ENCODE results near the gene RNU6-7.

RNU6-7 gene

DNA sequence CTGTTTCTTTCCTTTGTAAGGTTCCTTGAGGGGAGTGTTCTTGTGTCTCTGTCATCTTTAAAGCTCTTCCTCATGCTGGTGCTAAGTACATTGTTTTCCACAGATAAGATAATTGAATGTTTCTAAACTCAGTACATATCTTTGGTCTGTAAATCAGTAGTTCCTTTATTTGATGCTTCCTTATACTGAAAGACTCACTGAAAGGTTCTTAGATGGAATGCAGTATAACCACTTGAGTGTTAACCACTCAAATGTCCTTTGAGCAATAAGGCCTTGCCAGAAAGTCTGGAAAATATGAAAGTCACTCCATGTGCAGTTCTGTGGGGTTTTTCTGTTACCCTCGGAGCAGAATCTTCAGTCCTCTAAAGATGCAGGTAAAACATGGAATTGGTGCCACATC is 24.2 kb downstream of the RNU6-7 start:
- no peak overlapping the region for H3K4me3 ChIP-seq (ENCODE audit: insufficient read depth, low read depth, low read length)
- peaks cover 8% of the 10 kb centered on the region for H3K4me1 ChIP-seq (ENCODE audit: control insufficient read depth, insufficient read depth, low read length)
- H3K27me3 ChIP-seq (ENCODE audit: control insufficient read depth, insufficient read depth, low read length, poor library complexity, severe bottlenecking) = no peaks in the 10 kb centered on the region
- no peak overlapping the region for H3K27ac ChIP-seq (ENCODE audit: insufficient read depth, low read depth, low read length, poor library complexity, severe bottlenecking)
- no peaks in the 10 kb centered on the region for H3K9me3 ChIP-seq (ENCODE audit: control insufficient read depth, low read length)
- H3K36me3 ChIP-seq (ENCODE audit: control insufficient read depth, insufficient read depth, low read length) = no peaks in the 10 kb centered on the region
- 97 to 100% methylated on average over 1 of the region's 1 CpG for WGBS, 2 experiments

DNA sequence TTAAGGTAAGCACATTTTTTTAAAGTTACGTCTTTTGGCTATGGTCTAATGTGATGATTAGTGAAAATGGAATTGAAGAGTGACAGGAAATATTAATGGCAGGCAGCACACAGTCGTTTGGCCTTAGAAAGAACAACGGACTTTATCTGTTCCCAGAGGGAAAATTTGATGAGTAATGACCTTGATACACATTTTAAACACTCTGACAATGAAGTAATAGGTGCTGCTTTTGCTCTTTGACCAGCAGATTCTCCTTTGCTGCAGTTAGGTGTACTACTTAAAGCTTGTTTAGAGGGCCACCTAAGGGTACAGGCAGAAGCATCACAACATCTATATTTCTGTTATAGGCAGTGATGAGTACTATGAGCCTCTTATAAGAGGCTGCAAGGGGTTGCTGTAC is 28.3 kb downstream of the RNU6-7 start:
- WGBS, 2 experiments = 86 to 89% methylated on average over 3 of the region's 3 CpGs
- Histone ChIP-seq H3K27me3 (ENCODE audit: control insufficient read depth, insufficient read depth, low read length, poor library complexity, severe bottlenecking) (no peaks in the 10 kb centered on the region), H3K36me3 (ENCODE audit: control insufficient read depth, insufficient read depth, low read length) (no peaks in the 10 kb centered on the region), H3K4me3 (ENCODE audit: insufficient read depth, low read depth, low read length) (no peak overlapping the region), H3K4me1 (ENCODE audit: control insufficient read depth, insufficient read depth, low read length) (peaks cover 8% of the 10 kb centered on the region), H3K27ac (ENCODE audit: insufficient read depth, low read depth, low read length, poor library complexity, severe bottlenecking) (no peak overlapping the region), H3K9me3 (ENCODE audit: control insufficient read depth, low read length) (no peaks in the 10 kb centered on the region)

DNA sequence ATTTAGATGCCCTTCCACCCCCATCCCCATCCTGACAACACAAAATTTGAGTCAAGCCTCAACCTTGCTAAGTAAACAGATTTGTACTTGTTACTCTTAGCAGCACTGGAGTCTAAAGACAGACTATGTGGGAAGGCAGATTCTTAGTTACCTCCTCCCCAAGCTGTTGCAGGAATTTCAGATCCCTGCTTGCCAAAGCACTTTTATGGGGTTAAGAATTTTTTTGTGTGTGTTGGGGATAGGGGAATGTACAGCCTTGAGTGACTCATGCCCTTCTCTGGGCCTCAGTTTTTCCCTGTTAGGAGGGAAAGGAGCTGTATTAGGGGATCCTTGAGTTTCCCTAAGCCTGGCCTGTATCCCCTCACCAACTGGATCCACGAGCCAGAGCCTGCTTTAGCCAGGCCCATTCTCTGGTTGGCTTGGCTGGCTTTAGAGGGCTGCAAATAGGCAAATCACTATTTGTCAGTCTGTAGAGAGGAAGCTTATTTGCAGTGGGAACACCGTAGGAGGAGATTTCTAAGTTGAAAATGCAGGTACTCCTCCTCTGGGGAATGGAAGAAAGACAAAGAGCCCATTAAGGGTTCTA is 28.9 kb downstream of the RNU6-7 start:
- no peaks in the 10 kb centered on the region for H3K27me3 ChIP-seq (ENCODE audit: control insufficient read depth, insufficient read depth, low read length, poor library complexity, severe bottlenecking)
- H3K27ac ChIP-seq (ENCODE audit: insufficient read depth, low read depth, low read length, poor library complexity, severe bottlenecking) = no peak overlapping the region
- H3K4me3 ChIP-seq (ENCODE audit: insufficient read depth, low read depth, low read length) = no peak overlapping the region
- no peaks in the 10 kb centered on the region for H3K9me3 ChIP-seq (ENCODE audit: control insufficient read depth, low read length)
- WGBS, 2 experiments = 84 to 88% methylated on average over 2 of the region's 2 CpGs
- no peaks in the 10 kb centered on the region for H3K36me3 ChIP-seq (ENCODE audit: control insufficient read depth, insufficient read depth, low read length)
- peaks cover 2% of the 10 kb centered on the region for H3K4me1 ChIP-seq (ENCODE audit: control insufficient read depth, insufficient read depth, low read length)

DNA sequence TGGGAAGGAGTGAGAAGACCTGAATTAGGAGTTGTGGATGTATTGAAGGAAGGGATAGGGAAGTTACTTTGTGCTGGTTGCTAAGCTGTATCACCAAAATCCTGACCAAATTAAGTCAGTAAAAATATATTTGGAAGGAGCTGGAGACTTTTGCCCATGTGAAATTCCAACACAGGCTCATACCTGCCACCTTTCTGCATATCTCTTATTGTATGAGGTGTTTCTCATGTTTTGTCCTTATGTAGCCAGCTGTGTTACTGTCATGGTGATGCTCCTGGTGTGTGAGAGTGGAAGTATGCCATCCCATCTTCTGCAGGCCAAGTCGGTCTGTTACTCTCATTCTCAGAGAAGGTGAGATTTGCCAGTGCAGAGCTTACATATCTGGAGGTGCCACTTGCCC is 30.6 kb downstream of the RNU6-7 start:
- Histone ChIP-seq H3K4me3 (ENCODE audit: insufficient read depth, low read depth, low read length) (no peak overlapping the region), H3K36me3 (ENCODE audit: control insufficient read depth, insufficient read depth, low read length) (no peaks in the 10 kb centered on the region), H3K27ac (ENCODE audit: insufficient read depth, low read depth, low read length, poor library complexity, severe bottlenecking) (no peak overlapping the region), H3K9me3 (ENCODE audit: control insufficient read depth, low read length) (no peaks in the 10 kb centered on the region), H3K27me3 (ENCODE audit: control insufficient read depth, insufficient read depth, low read length, poor library complexity, severe bottlenecking) (no peaks in the 10 kb centered on the region), H3K4me1 (ENCODE audit: control insufficient read depth, insufficient read depth, low read length) (no peaks in the 10 kb centered on the region)
- WGBS, 2 experiments = 89 to 90% methylated on average over 1 of the region's 1 CpG

DNA sequence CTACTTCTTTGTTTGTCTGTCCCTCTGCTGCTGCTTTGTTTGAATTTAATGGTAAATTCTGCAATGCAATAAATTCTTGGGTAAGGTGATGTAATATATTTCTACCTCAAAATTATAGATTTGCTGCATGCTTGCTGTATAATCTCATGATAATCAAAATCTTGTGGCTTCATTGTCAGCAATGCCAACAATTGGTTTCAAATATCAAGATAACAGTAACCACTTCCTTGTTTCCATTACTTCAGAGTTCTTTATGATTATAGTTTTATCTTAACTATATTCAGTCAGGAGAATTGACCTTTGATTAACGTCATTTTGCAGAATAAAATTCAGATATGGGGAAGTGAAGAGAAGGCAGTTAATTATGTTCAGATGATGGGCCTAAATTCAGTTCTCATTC is 31.4 kb downstream of the RNU6-7 start:
- H3K9me3 ChIP-seq (ENCODE audit: control insufficient read depth, low read length) = no peaks in the 10 kb centered on the region
- no peak overlapping the region for H3K27ac ChIP-seq (ENCODE audit: insufficient read depth, low read depth, low read length, poor library complexity, severe bottlenecking)
- no peaks in the 10 kb centered on the region for H3K27me3 ChIP-seq (ENCODE audit: control insufficient read depth, insufficient read depth, low read length, poor library complexity, severe bottlenecking)
- no peak overlapping the region for H3K4me3 ChIP-seq (ENCODE audit: insufficient read depth, low read depth, low read length)
- H3K4me1 ChIP-seq (ENCODE audit: control insufficient read depth, insufficient read depth, low read length) = no peaks in the 10 kb centered on the region
- WGBS, 2 experiments = 92 to 100% methylated on average over 1 of the region's 1 CpG
- no peaks in the 10 kb centered on the region for H3K36me3 ChIP-seq (ENCODE audit: control insufficient read depth, insufficient read depth, low read length)

DNA sequence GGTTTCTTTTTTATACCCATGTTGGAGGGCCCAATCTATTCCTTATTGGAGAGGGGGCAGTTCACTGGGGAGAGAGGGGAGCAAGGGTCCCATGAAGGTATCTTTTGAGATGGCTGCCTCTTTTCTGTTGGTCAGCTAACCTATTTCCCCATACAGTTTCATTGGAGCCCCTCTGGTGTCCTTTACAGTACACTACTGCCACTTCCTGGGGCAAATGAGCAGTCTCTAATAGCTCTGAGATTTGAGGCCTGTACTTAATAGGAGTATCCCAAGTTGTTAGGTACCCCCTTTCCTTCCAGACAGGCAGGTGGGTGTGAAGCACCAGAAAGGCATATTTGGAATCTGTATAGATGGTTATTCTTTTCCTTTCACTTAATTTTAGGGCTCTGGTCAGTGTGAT is 42.6 kb downstream of the RNU6-7 start:
- no peaks in the 10 kb centered on the region for H3K4me1 ChIP-seq (ENCODE audit: control insufficient read depth, insufficient read depth, low read length)

DNA sequence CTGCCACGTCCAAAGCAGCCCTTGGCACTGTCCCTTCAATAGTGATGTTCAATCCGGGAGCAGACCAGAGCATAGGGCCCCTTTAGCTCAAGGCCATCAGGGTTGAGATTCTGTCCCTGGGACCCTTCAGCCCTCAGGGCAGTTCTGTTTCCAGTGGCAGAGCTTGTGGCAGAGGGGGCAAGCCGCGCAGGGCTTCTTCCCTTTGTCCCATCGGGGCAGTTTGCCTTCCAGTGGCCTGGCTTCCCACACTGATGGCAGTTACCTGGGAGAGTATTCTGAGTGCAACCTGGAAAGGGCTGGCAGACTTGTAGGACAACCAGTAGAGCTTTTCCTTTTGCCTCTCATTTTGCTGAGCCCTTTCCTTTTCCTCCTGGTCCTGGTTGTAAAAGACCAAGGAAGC is 44.9 kb downstream of the RNU6-7 start:
- Histone ChIP-seq H3K9me3 (ENCODE audit: control insufficient read depth, low read length) (no peaks in the 10 kb centered on the region), H3K4me1 (ENCODE audit: control insufficient read depth, insufficient read depth, low read length) (no peaks in the 10 kb centered on the region), H3K27ac (ENCODE audit: insufficient read depth, low read depth, low read length, poor library complexity, severe bottlenecking) (no peak overlapping the region), H3K27me3 (ENCODE audit: control insufficient read depth, insufficient read depth, low read length, poor library complexity, severe bottlenecking) (no peaks in the 10 kb centered on the region), H3K36me3 (ENCODE audit: control insufficient read depth, insufficient read depth, low read length) (no peaks in the 10 kb centered on the region), H3K4me3 (ENCODE audit: insufficient read depth, low read depth, low read length) (no peak overlapping the region)
- 90 to 91% methylated on average over 5 of the region's 5 CpGs for WGBS, 2 experiments

More for the DNA sequence above, 42.6 kb downstream of the RNU6-7 start:
- H3K9me3 ChIP-seq (ENCODE audit: control insufficient read depth, low read length) = no peaks in the 10 kb centered on the region
- no peaks in the 10 kb centered on the region for H3K36me3 ChIP-seq (ENCODE audit: control insufficient read depth, insufficient read depth, low read length)
- H3K27ac ChIP-seq (ENCODE audit: insufficient read depth, low read depth, low read length, poor library complexity, severe bottlenecking) = no peak overlapping the region
- H3K4me3 ChIP-seq (ENCODE audit: insufficient read depth, low read depth, low read length) = no peak overlapping the region
- H3K27me3 ChIP-seq (ENCODE audit: control insufficient read depth, insufficient read depth, low read length, poor library complexity, severe bottlenecking) = no peaks in the 10 kb centered on the region

DNA sequence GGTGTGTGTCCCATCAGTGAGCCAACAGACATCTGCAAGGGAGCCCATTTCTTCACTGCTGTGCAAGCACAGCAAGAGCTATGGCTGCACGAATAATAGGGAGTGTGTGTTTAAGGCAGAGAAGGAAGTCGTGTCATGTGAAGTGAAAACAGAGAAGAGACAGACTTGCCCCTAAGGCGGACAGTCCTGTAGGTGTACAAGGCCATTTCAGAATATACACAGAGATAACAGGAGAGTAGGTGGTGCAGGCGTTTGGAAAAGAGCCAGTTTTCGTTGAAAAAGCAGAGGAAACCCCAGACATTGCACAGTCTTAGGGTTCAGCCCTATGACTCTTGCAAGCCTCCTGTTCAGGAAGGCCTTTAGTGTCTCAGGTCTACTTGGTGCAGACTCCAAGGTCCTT is 47.5 kb downstream of the RNU6-7 start:
- Histone ChIP-seq H3K36me3 (ENCODE audit: control insufficient read depth, insufficient read depth, low read length) (no peaks in the 10 kb centered on the region), H3K27me3 (ENCODE audit: control insufficient read depth, insufficient read depth, low read length, poor library complexity, severe bottlenecking) (no peaks in the 10 kb centered on the region), H3K4me1 (ENCODE audit: control insufficient read depth, insufficient read depth, low read length) (no peaks in the 10 kb centered on the region), H3K4me3 (ENCODE audit: insufficient read depth, low read depth, low read length) (no peak overlapping the region), H3K27ac (ENCODE audit: insufficient read depth, low read depth, low read length, poor library complexity, severe bottlenecking) (no peak overlapping the region), H3K9me3 (ENCODE audit: control insufficient read depth, low read length) (no peaks in the 10 kb centered on the region)
- WGBS, 2 experiments = 89 to 91% methylated on average over 5 of the region's 5 CpGs

DNA sequence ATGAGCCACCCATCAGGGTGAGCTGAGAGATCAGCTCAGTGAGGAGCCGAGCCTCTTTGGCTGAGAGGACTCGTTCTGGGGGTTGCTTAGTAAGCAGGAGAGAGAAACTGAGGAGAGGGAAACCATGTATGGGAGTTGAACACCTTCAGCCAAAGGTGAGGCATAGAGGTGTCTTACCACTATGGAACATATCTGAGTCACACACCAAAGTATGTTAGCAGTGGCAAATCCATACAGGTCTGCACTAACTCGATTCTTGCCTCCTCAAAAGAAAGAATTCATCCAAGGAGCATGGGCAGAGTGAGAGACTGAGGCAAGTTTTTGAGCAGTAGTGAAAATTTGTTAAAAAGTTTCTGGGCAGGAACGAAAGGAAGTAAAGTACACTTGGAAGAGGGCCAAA is 47.9 kb downstream of the RNU6-7 start:
- 89 to 91% methylated on average over 4 of the region's 4 CpGs for WGBS, 2 experiments

DNA sequence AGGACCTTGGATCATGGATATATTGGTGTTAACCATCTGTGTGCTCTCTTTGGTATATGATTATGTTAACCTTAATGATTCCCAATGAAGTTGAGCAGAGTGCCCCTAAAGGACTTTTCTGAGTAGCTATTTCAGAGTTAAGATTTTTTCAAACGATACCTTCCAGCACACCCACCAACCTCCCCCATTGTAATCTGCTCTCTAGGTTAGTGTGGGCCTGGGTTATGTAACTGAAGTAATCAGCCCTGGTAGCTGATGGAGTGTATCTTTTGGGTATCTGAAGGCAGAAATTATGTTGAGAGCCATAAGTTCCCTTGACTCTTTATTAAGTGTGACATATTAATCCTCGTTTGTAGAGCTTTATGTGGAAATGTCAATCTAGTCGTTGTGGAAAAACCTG is 48.8 kb downstream of the RNU6-7 start:
- H3K36me3 ChIP-seq (ENCODE audit: control insufficient read depth, insufficient read depth, low read length) = no peaks in the 10 kb centered on the region
- 90 to 94% methylated on average over 2 to 3 of the region's 3 CpGs for WGBS, 2 experiments
- no peaks in the 10 kb centered on the region for H3K4me1 ChIP-seq (ENCODE audit: control insufficient read depth, insufficient read depth, low read length)
- H3K4me3 ChIP-seq (ENCODE audit: insufficient read depth, low read depth, low read length) = no peak overlapping the region
- no peaks in the 10 kb centered on the region for H3K27me3 ChIP-seq (ENCODE audit: control insufficient read depth, insufficient read depth, low read length, poor library complexity, severe bottlenecking)
- no peak overlapping the region for H3K27ac ChIP-seq (ENCODE audit: insufficient read depth, low read depth, low read length, poor library complexity, severe bottlenecking)
- H3K9me3 ChIP-seq (ENCODE audit: control insufficient read depth, low read length) = no peaks in the 10 kb centered on the region

More for the DNA sequence above, 47.9 kb downstream of the RNU6-7 start:
- no peaks in the 10 kb centered on the region for H3K4me1 ChIP-seq (ENCODE audit: control insufficient read depth, insufficient read depth, low read length)
- no peak overlapping the region for H3K27ac ChIP-seq (ENCODE audit: insufficient read depth, low read depth, low read length, poor library complexity, severe bottlenecking)
- no peaks in the 10 kb centered on the region for H3K9me3 ChIP-seq (ENCODE audit: control insufficient read depth, low read length)
- H3K36me3 ChIP-seq (ENCODE audit: control insufficient read depth, insufficient read depth, low read length) = no peaks in the 10 kb centered on the region
- H3K27me3 ChIP-seq (ENCODE audit: control insufficient read depth, insufficient read depth, low read length, poor library complexity, severe bottlenecking) = no peaks in the 10 kb centered on the region
- H3K4me3 ChIP-seq (ENCODE audit: insufficient read depth, low read depth, low read length) = no peak overlapping the region

DNA sequence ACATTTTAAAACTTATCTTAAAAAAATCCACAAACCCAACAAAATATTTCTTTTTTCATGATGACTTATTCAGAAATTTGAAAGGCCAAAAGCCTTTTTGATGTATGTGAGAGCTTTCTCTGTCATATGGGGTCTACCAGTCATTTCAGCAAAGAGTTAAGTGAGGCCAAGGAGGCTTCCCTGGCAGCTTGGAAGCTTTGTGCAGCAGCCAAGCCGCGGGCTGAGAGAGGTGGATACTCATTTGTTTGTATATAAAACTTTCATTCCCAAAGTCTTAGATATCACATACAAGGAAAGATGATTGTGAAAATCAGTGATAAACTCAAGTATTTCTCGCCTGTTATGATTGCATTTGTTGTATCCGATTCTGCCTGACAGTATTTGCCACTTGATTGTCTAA is 49.7 kb downstream of the RNU6-7 start:
- no peaks in the 10 kb centered on the region for H3K4me1 ChIP-seq (ENCODE audit: control insufficient read depth, insufficient read depth, low read length)
- no peaks in the 10 kb centered on the region for H3K36me3 ChIP-seq (ENCODE audit: control insufficient read depth, insufficient read depth, low read length)
- H3K27ac ChIP-seq (ENCODE audit: insufficient read depth, low read depth, low read length, poor library complexity, severe bottlenecking) = no peak overlapping the region
- H3K27me3 ChIP-seq (ENCODE audit: control insufficient read depth, insufficient read depth, low read length, poor library complexity, severe bottlenecking) = no peaks in the 10 kb centered on the region
- H3K4me3 ChIP-seq (ENCODE audit: insufficient read depth, low read depth, low read length) = no peak overlapping the region
- no peaks in the 10 kb centered on the region for H3K9me3 ChIP-seq (ENCODE audit: control insufficient read depth, low read length)
- 96 to 100% methylated on average over 2 to 4 of the region's 4 CpGs for WGBS, 2 experiments

Measured in ectodermal cell (in vitro differentiated cells).